H1 (cell line): ENCODE measurements around the gene FLRT2.

ENCODE experiments used
- FOSL1 ChIP-seq: IDR thresholded peaks from 2 replicates; pipeline ENCODE4 v1.6.1; 2011; ENCODE audit warnings: mild to moderate bottlenecking, low read depth, low read length, moderate library complexity; ENCODE audit not compliant: insufficient read depth
- POLR2A ChIP-seq, 2 experiments: IDR thresholded peaks; 1 replicate in 1 of 2; 2 replicates in 1 of 2; pipeline ENCODE4 v1.6.1; 2011; ENCODE audit warnings: low read depth in 2 of 2, low read length in 2 of 2, mild to moderate bottlenecking in 2 of 2; ENCODE audit errors: control extremely low read depth in 1 of 2
- RFX5 ChIP-seq: IDR thresholded peaks from 2 replicates; pipeline ENCODE4 v1.6.1; 2011; ENCODE audit warnings: low read depth, low read length, improper control_type of control experiment, borderline replicate concordance
- SAP30 ChIP-seq: fragments of 300-600 bp; sonication (generic); IDR thresholded peaks from 2 replicates; pipeline ENCODE4 v1.7.1; 2012; ENCODE audit warnings: low read length, moderate library complexity, mild to moderate bottlenecking, inconsistent platforms; ENCODE audit not compliant: insufficient read depth, insufficient replicate concordance
- TF ChIP-seq, protein P1 (sequence below), 3 experiments: IDR thresholded peaks; 1 replicate in 2 of 3; 2 replicates in 1 of 3; pipeline versions ENCODE4 v1.5.1 to v1.6.1; 2011; ENCODE audit warnings: low read length in 3 of 3, mild to moderate bottlenecking in 3 of 3, inconsistent platforms in 2 of 3, low read depth in 1 of 3, moderate library complexity in 1 of 3; ENCODE audit not compliant: insufficient read depth in 1 of 3; ENCODE audit errors: control extremely low read depth in 1 of 3
- TF ChIP-seq, protein P2 (sequence below): IDR thresholded peaks from 2 replicates; pipeline ENCODE4 v1.6.1; 2012; ENCODE audit warnings: low read length, inconsistent platforms

DNA sequence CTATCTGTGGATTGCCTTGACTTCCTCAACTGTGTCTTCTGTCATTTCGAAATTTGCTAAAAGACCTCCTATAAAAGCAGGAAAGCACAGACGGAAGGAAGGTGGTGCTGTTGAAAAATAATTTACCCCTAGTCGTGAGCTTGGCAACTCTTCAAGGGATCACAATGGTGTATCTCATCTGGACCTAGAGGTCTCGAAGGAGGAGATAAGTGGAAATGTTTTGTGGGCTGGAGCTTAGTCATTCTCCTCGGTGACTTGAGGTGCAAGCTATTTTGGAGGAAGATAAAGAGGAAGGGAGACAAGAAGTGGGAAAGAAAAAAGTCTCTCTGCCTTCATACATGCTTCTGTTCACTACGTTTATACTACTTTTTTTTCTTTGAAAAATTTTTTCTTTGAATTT, 89.9 kb downstream of the FLRT2 start:
- TF ChIP-seq FOSL1 (no peak), POLR2A (IDR thresholded peaks at IDR 0.05; ENCODE audit: control extremely low read depth in 1 of 2, low read depth in 2 of 2, low read length in 2 of 2) (no peak), SAP30 (no peak), RFX5 (no peak)
- TF ChIP-seq, protein P1, sequence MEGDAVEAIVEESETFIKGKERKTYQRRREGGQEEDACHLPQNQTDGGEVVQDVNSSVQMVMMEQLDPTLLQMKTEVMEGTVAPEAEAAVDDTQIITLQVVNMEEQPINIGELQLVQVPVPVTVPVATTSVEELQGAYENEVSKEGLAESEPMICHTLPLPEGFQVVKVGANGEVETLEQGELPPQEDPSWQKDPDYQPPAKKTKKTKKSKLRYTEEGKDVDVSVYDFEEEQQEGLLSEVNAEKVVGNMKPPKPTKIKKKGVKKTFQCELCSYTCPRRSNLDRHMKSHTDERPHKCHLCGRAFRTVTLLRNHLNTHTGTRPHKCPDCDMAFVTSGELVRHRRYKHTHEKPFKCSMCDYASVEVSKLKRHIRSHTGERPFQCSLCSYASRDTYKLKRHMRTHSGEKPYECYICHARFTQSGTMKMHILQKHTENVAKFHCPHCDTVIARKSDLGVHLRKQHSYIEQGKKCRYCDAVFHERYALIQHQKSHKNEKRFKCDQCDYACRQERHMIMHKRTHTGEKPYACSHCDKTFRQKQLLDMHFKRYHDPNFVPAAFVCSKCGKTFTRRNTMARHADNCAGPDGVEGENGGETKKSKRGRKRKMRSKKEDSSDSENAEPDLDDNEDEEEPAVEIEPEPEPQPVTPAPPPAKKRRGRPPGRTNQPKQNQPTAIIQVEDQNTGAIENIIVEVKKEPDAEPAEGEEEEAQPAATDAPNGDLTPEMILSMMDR (IDR thresholded peaks at IDR 0.05; ENCODE audit: control extremely low read depth in 1 of 3, insufficient read depth in 1 of 3, low read depth in 1 of 3, low read length in 3 of 3), result no peak
- TF ChIP-seq, protein P2, sequence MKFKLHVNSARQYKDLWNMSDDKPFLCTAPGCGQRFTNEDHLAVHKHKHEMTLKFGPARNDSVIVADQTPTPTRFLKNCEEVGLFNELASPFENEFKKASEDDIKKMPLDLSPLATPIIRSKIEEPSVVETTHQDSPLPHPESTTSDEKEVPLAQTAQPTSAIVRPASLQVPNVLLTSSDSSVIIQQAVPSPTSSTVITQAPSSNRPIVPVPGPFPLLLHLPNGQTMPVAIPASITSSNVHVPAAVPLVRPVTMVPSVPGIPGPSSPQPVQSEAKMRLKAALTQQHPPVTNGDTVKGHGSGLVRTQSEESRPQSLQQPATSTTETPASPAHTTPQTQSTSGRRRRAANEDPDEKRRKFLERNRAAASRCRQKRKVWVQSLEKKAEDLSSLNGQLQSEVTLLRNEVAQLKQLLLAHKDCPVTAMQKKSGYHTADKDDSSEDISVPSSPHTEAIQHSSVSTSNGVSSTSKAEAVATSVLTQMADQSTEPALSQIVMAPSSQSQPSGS, result no peak
